MG63 (cell line): ENCODE data around the gene TRIM58. TPM values are rescaled to one million over a fixed set of nuclear protein-coding genes. Genes with fewer than 3 reads are reported as not detected.

Experiments used
- DNase-seq: peaks from one replicate; pipeline ENCODE4 v3.0.0-alpha.2; 2020
- H3K27me3 ChIP-seq: fragments of 250-450 bp; sonication (Bioruptor Pico); 2 replicates; pipeline ENCODE4 v1.5.1; 2020; ENCODE audit warnings: mild to moderate bottlenecking, moderate library complexity
- H3K36me3 ChIP-seq: fragments of 250-450 bp; sonication (Bioruptor Pico); 2 replicates; pipeline ENCODE4 v1.5.1; 2020; ENCODE audit warnings: mild to moderate bottlenecking, moderate library complexity
- H3K4me3 ChIP-seq: fragments of 250-450 bp; sonication (Bioruptor Pico); 2 replicates; pipeline ENCODE4 v1.5.1; 2020; ENCODE audit warnings: mild to moderate bottlenecking, moderate library complexity
- H3K9me3 ChIP-seq: fragments of 250-450 bp; sonication (Bioruptor Pico); 2 replicates; pipeline ENCODE4 v1.5.1; 2020; ENCODE audit warnings: mild to moderate bottlenecking, moderate library complexity
- total RNA-seq: library from RNA; depleted of rRNA; stranded (reverse); fragments of >200 nt; shearing (Covaris generic); gene quantifications from 2 replicates; pipeline ENCODE4 v1.2.3, GENCODE V29; 2014; ENCODE audit warnings: low replicate concordance

The TRIM58 gene
- total RNA-seq, 1 experiment from 2014 or later, result 13.7 TPM

DNA sequence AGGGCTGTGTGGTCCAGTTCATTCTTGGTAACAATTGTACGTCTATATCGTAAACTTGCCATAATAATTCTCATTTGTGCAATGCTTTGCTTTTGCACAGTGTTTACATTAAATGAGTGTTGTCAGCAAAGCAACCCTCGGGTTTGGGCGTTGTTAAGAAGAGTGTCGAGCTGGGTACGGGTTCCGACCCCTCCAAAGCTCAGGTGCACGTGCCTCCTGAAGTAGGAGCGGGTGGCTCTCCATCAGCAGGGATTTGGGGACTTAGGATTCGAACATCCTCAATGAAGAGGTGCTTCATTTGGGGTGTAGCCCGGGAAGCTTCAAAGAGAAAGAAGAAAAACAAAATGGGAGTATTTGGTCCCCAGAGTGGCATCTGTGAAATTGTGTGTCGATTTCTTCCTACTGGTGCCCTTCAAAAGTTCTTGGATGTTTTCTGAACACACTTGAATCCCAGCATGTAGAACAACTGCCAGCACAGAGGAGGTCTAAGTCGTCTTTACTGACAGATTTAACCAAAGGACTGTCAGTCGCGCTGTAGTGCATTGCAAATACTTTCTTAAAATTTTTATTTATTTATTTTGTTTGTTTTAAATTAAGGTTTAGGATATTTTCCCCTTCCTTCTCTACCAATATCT is 1.1 kb downstream of the TRIM58 start:
- H3K4me3 ChIP-seq, result peak overlapping the region; percentile 59
- H3K36me3 ChIP-seq, result peaks cover 8% of the 10 kb centered on the region; the same call in 1 of the 2 replicates
- no peaks in the 10 kb centered on the region for H3K27me3 ChIP-seq
- peaks cover 2% of the 10 kb centered on the region for H3K9me3 ChIP-seq
- DNase-seq, result no peak

DNA sequence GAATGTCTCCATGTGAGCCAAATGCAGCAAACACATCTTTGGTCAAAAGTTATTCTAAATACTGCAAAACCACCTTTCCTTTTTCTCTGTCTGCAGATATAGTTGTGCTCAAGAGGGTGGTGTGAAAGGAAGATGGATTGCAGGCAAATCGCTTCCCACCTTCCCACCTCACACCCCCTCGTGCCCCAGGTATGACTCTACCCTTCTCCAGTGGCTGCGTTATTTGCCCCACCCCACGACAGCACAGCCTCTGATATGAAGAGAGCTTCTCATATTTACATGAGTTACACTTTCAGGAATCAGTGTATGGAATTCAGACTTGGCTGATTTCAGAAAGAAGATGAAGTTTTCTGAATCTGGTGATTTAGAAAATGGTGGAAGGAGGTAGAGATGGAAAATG is 5.8 kb downstream of the TRIM58 start:
- H3K4me3 ChIP-seq, result no peak overlapping the region
- H3K36me3 ChIP-seq, result peaks cover 15% of the 10 kb centered on the region
- H3K9me3 ChIP-seq, result no peaks in the 10 kb centered on the region
- DNase-seq, result no peak
- H3K27me3 ChIP-seq, result no peaks in the 10 kb centered on the region

DNA sequence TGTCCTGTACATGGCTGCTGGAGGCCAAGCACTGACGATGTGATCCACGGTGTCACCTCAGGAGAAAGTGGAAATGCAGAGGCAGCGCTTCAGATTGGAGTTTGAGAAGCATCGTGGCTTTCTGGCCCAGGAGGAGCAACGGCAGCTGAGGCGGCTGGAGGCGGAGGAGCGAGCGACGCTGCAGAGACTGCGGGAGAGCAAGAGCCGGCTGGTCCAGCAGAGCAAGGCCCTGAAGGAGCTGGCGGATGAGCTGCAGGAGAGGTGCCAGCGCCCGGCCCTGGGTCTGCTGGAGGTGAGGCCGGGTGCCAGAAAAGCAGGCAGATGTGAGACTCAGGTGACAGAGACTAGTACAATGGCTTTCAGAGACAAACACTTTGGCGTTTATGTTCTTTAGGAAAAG is 7.7 kb downstream of the TRIM58 start:
- DNase-seq, result no peak
- no peaks in the 10 kb centered on the region for H3K9me3 ChIP-seq

DNA sequence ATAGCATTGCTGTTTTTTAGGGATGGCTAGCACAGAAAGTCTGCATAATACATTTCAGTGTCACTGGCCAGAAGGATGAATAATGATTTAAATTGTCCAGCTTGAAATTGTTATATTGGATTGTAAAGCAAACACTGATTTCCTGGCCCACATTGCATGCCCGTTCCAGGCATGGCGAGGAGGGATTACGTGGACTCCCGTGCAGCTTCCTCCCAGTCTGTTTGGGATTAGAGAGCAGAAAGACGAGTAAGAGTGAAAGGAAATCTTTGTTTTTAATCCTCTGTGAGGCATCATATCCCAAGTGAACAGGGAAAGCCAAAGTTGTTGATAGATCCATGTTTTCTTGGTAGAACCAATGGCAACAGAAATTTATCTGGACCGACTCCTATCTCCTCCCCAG is 8.4 kb downstream of the TRIM58 start:
- peak; percentile 71 for DNase-seq

More for the DNA sequence above, 7.7 kb downstream of the TRIM58 start:
- no peaks in the 10 kb centered on the region for H3K27me3 ChIP-seq
- peaks cover 30% of the 10 kb centered on the region for H3K36me3 ChIP-seq
- H3K4me3 ChIP-seq, result no peak overlapping the region

DNA sequence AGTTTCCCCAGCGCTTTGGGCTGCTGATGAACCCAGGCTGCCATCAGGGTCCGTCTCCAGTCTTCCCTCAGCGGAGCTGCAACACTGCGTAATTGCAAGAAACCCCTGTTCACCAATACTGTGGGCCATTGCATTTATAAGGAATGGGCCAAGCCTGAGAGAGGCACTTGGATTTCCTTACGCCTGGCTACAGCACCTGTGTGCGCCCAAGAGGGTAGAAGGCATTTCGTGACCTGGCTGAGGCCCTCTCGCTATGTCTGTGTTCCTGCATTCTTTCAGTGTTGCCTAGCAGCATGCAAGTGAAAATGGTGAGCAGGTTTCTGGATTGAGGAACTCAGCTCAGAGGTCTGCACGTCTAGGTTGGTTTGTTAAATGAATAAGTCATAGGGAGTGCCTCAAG is 26.4 kb downstream of the TRIM58 start:
- Histone ChIP-seq H3K36me3 (no peaks in the 10 kb centered on the region; the same call in 1 of the 2 replicates), H3K9me3 (no peaks in the 10 kb centered on the region), H3K27me3 (no peaks in the 10 kb centered on the region), H3K4me3 (no peak overlapping the region)
- DNase-seq, result no peak

More for the DNA sequence above, 8.4 kb downstream of the TRIM58 start:
- Histone ChIP-seq H3K36me3 (peaks cover 32% of the 10 kb centered on the region), H3K4me3 (peak overlapping the region; percentile 4; the same call in 1 of the 2 replicates), H3K9me3 (no peaks in the 10 kb centered on the region), H3K27me3 (no peaks in the 10 kb centered on the region)

DNA sequence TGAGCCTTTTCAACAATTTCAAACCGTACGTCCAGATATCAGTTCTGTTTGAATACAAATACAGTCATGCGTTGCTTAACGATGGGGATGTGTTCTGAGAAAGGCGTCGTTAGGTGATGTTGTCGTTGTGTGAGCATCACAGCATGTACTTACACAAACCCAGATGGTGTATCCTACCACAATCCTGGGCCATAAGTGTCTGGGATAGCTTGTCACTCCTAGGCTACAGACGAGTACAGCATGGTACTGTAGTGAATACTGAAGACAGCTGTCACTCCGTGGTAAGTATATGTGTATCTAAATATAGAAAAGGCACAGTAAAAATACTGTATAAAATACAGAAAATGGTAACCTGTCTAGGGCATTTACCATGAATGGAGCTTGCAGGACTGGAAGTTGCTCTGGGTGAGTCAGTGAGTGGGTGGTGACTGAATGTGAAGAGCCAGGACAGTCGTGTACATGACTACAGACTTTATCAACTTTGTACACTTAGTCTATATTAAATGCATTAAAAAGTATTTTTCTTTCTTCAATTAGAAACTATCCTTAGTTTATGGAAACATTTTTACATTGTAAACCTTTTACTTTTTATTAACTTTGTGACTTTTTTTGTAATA is 27.9 kb downstream of the TRIM58 start:
- H3K9me3 ChIP-seq, result no peaks in the 10 kb centered on the region
- peak; percentile 55 for DNase-seq
- H3K36me3 ChIP-seq, result no peaks in the 10 kb centered on the region; the same call in 1 of the 2 replicates
- no peak overlapping the region for H3K4me3 ChIP-seq
- H3K27me3 ChIP-seq, result no peaks in the 10 kb centered on the region

DNA sequence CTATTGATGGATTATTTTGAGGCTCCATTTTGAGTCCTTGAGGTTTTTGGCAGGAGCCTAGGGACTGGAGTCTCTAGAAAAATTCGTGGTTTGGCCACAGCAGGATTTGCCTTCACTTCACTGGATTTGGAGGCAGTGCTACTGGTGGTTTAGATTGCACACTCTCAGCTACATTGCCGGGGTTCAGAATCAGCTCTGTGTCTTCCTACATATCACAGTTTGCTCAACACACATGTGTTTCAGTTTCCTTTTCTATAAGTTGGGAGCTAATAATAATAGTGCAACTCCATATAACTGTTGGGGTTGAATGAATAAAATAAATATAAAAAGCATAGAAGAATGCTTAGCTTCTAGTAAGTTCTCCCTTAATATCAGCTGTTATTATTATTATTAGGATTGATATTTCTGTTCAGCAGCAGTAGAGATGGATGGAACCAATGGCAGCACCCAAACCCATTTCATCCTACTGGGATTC is 38.2 kb downstream of the TRIM58 start, which contains the start of gene OR2W3:
OR2W3 (plus strand) TSS at position 425 of the 475 bp plus-strand sequence; CDS start at position 425, 0 bp downstream.
- Histone ChIP-seq H3K36me3 (no peaks in the 10 kb centered on the region; the same call in 1 of the 2 replicates), H3K9me3 (peaks cover 8% of the 10 kb centered on the region), H3K27me3 (no peaks in the 10 kb centered on the region), H3K4me3 (no peak within 1 kb of the TSS)
- DNase-seq, result no peak

DNA sequence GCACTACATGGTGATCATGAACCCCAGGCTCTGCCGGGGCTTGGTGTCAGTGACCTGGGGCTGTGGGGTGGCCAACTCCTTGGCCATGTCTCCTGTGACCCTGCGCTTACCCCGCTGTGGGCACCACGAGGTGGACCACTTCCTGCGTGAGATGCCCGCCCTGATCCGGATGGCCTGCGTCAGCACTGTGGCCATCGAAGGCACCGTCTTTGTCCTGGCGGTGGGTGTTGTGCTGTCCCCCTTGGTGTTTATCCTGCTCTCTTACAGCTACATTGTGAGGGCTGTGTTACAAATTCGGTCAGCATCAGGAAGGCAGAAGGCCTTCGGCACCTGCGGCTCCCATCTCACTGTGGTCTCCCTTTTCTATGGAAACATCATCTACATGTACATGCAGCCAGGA is 39.0 kb downstream of the TRIM58 start:
- DNase-seq, result no peak
- H3K36me3 ChIP-seq, result no peaks in the 10 kb centered on the region; the same call in 1 of the 2 replicates
- H3K9me3 ChIP-seq, result peaks cover 8% of the 10 kb centered on the region
- H3K4me3 ChIP-seq, result no peak overlapping the region
- H3K27me3 ChIP-seq, result no peaks in the 10 kb centered on the region

DNA sequence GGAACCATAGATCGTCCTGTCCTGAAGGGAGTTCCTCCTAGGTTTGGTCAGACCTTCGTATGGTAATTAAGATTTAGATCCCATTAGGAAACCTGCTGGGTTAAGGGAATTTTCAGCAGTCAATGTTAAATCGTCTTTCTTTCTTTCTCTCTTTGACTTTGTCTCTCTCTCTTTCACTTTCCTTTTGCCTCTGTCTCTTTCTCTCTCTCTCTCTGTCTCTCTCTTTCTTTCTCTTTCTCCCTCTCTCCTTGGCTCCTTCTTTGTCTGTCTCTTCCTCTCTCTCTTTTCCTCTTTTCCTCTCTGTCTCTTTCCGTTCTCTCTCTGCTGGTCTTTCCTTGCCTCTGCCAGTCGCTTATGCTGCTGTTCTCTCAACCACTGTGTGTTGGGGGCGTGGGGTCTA is 47.1 kb downstream of the TRIM58 start:
- Histone ChIP-seq H3K9me3 (peaks cover 3% of the 10 kb centered on the region; the same call in 1 of the 2 replicates), H3K27me3 (no peaks in the 10 kb centered on the region), H3K4me3 (no peak overlapping the region), H3K36me3 (no peaks in the 10 kb centered on the region; the same call in 1 of the 2 replicates)
- DNase-seq, result no peak

DNA sequence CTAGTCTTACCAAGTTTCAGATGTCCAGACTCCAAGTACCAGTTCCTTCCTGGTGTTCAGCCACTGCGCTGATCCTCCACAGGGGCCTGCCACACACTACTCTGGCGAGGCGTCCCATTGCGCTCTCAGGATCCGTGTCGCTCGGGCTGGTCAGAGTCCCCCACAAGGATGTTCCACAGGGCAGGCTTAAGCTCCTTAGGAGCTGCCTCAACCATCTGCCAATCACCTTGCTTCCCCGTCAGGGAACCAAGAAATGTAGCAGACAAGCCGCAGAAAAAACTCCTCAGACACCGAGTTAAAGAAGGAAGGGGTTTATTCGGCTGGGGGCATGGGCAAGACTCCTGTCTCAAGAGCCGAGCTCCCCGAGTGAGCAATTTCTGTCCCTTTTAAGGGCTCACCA is 48.2 kb downstream of the TRIM58 start:
- H3K36me3 ChIP-seq, result no peaks in the 10 kb centered on the region; the same call in 1 of the 2 replicates
- no peak overlapping the region for H3K4me3 ChIP-seq
- no peaks in the 10 kb centered on the region for H3K27me3 ChIP-seq
- DNase-seq, result no peak
- H3K9me3 ChIP-seq, result peaks cover 5% of the 10 kb centered on the region; the same call in 1 of the 2 replicates

DNA sequence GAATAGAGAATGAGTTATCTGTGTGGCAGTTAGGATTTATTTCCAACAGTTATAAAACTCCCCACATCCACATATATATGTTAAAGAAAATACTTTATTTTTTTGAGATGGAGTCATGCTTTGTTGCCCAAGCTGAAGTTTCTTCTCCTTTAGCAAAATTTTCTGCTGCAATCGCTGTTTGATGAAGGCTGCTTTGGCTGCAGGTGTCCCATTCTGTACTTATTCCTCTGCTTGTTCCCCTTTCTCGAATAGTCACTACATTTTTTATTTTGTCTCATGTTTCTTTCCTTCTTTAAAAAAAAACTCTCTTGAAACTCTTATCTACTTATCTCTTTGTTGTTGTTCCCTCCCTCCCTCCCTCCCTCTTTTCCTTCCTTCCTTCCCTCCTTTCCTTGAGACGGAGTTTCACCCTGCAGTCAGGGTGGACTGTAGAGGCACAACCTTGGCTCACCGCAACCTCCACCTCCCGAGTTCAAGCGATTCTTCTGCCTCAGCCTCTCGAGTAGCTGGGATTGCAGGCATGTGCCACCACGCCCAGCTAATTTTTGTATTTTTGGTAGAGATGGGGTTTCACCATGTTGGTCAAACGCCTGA is 49.0 kb downstream of the TRIM58 start:
- Histone ChIP-seq H3K27me3 (no peaks in the 10 kb centered on the region), H3K4me3 (peak overlapping the region; percentile 25), H3K9me3 (peaks cover 5% of the 10 kb centered on the region; the same call in 1 of the 2 replicates), H3K36me3 (no peaks in the 10 kb centered on the region; the same call in 1 of the 2 replicates)
- DNase-seq, result no peak

DNA sequence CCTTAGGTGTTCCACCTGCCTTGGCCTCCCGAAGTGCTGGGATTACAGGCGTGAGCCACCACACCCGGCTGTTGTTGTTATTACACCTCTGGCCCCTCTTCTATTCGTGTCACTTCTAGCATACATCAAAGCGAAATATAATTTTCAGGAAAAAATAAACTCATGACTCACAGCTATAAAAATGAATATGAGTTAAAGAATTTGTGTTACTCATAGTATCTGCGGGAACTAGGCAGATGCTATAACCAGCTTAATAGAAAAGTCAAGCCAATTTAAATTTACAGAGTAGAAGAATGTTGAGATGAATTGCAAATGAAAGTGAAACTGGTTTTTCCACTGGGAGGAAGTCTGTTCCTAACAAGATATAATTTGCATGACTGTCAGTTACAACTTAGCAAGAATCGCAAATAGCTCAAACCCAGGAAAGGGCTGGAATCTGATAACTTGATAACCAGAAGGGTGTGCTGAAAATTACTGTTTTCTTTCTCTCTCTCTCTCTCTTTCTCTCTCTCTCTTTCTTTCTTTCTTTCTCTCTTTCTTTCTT is 49.6 kb downstream of the TRIM58 start:
- H3K27me3 ChIP-seq, result no peaks in the 10 kb centered on the region
- no peaks in the 10 kb centered on the region; the same call in 1 of the 2 replicates for H3K36me3 ChIP-seq
- DNase-seq, result peak; percentile 61
- peaks cover 5% of the 10 kb centered on the region; the same call in 1 of the 2 replicates for H3K9me3 ChIP-seq
- H3K4me3 ChIP-seq, result peak overlapping the region; percentile 25

DNA sequence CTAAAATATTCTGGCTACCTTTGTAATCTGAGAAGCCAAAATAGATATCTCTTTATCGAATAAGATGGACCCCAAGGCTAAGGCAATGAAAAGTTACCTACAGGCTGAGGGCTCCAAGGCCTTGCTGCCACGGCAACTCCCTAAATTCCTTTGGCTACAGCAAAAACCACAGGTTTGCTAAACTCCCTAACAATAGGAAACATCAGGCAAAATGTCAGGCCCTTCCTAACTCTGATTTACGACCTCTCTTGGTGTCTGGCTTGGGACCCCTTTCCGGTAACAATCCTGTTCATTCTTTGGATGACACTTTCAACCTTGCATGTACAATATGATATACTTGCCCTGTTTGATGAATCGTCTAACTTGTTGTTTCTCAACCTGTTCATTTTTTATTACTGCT is 51.8 kb downstream of the TRIM58 start:
- no peak overlapping the region for H3K4me3 ChIP-seq
- DNase-seq, result no peak
- H3K27me3 ChIP-seq, result no peaks in the 10 kb centered on the region
- peaks cover 7% of the 10 kb centered on the region; the same call in 1 of the 2 replicates for H3K9me3 ChIP-seq
- no peaks in the 10 kb centered on the region; the same call in 1 of the 2 replicates for H3K36me3 ChIP-seq

DNA sequence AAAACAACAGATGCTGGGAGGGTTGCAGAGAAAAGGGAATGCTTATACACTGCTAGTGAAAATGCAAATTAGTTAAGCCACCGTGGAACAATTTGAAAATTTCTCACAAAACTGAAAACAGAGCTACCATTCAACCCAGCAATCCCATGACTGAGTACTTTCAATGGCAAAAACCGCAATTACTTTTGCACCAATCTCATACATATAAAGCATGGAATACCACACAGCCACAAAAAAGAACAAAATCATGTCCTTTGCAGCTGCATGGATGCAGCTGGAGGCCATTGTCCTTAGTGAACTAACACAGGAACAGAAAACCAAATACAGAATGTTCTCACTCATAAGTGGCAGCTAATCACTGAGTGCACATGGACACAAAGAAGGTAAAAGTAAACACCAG is 56.8 kb downstream of the TRIM58 start:
- no peak for DNase-seq

DNA sequence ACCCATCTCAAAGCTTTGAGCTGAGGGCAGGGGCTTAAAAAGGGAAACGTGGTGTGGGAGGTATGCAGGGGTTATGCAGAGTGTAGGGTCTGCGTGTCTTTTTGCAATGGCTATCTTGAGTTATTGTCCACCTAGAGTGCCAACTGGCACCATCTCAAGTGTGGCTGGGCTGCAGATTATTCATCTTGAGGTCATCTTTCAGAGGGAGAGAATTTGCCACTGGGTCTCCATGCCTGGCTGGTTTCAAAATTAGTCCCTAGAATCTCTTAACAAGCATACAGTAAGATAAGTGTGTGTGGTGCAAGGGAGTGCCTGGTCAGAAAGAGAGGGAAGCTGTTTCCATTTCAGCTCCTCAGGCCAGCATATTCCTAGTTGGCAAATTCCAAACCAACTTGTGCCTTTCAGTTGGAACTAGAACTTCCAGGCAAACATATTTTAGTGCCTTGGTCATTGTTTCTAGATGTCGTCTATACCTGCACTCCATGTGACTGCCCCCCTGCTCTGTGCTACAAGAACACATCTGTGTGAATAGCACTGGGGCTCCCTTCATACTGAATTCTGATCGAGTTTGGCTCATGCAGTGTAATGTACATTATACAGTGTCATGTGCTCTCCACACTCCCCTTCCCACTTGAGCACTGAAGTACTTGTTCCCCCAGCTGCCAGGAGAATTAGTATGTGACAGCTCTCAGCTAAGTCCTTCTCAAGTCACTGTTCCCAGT is 58.1 kb downstream of the TRIM58 start:
- peak; percentile 86 for DNase-seq
- H3K4me3 ChIP-seq, result no peak overlapping the region
- no peaks in the 10 kb centered on the region for H3K27me3 ChIP-seq
- H3K36me3 ChIP-seq, result no peaks in the 10 kb centered on the region; the same call in 1 of the 2 replicates
- peaks cover 3% of the 10 kb centered on the region; the same call in 1 of the 2 replicates for H3K9me3 ChIP-seq

More for the DNA sequence above, 56.8 kb downstream of the TRIM58 start:
- no peak overlapping the region for H3K4me3 ChIP-seq
- peaks cover 7% of the 10 kb centered on the region; the same call in 1 of the 2 replicates for H3K9me3 ChIP-seq
- no peaks in the 10 kb centered on the region; the same call in 1 of the 2 replicates for H3K36me3 ChIP-seq
- no peaks in the 10 kb centered on the region for H3K27me3 ChIP-seq

DNA sequence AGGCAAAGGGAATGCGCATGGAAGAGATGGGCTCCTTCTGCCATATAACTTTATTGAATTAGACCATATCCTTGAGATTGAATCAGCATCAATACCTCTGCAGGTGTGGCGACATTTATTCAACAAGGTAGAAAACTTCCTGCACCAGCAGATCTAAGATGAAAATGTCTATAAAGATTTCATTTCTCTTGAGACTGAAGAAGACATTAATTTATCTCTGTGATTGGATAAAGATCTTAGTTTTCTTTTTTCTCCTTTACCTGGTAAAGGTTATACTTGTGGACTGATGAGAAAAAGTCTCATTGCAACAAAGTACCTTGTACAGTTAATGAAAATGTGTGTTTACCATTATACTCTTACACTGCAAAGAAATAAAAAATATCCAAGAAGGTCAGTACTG is 63.0 kb downstream of the TRIM58 start, which contains the start of gene OR2T8:
OR2T8 (plus strand) TSS at position 301 of the 400 bp plus-strand sequence. CDS start 766 bp downstream, outside the sequence.
- Histone ChIP-seq H3K4me3 (no peak within 1 kb of the TSS), H3K9me3 (no peaks in the 10 kb centered on the region), H3K27me3 (no peaks in the 10 kb centered on the region), H3K36me3 (no peaks in the 10 kb centered on the region)
- DNase-seq, result no peak
